DND-41 (cell line): ENCODE data around the gene SUSD5.

Experiments
- EZH2 ChIP-seq: IDR thresholded peaks from 3 replicates; pipeline ENCODE4 v1.6.1; 2012; ENCODE audit warnings: borderline replicate concordance, low read depth, mild to moderate bottlenecking, moderate library complexity, low read length, inconsistent platforms; ENCODE audit not compliant: severe bottlenecking
- TF ChIP-seq, protein P1 (sequence below): IDR thresholded peaks from 2 replicates; pipeline ENCODE4 v1.5.1; 2012; ENCODE audit warnings: borderline replicate concordance, low read length, moderate library complexity, mild to moderate bottlenecking; ENCODE audit not compliant: poor library complexity, severe bottlenecking; ENCODE audit errors: extremely low read depth

GRCh38 chr3:33134026-33134625 is 84.5 kb downstream of the SUSD5 start:
- TF ChIP-seq, protein P1, sequence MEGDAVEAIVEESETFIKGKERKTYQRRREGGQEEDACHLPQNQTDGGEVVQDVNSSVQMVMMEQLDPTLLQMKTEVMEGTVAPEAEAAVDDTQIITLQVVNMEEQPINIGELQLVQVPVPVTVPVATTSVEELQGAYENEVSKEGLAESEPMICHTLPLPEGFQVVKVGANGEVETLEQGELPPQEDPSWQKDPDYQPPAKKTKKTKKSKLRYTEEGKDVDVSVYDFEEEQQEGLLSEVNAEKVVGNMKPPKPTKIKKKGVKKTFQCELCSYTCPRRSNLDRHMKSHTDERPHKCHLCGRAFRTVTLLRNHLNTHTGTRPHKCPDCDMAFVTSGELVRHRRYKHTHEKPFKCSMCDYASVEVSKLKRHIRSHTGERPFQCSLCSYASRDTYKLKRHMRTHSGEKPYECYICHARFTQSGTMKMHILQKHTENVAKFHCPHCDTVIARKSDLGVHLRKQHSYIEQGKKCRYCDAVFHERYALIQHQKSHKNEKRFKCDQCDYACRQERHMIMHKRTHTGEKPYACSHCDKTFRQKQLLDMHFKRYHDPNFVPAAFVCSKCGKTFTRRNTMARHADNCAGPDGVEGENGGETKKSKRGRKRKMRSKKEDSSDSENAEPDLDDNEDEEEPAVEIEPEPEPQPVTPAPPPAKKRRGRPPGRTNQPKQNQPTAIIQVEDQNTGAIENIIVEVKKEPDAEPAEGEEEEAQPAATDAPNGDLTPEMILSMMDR: no peak
- no peak for TF ChIP-seq EZH2
